PC-9 (cell line): ENCODE measurements around the gene ARHGDIB.

ENCODE experiments used
- CTCF ChIP-seq: fragments of 200-600 bp; sonication (generic); conservative IDR thresholded peaks from 2 replicates; pipeline ENCODE4 v1.6.1; 2017; ENCODE audit warnings: mixed run types, antibody characterized with exemption, mild to moderate bottlenecking, moderate library complexity
- EZH2 ChIP-seq: fragments of 200-600 bp; sonication (generic); IDR thresholded peaks from 2 replicates; pipeline ENCODE4 v1.8.0; 2017; ENCODE audit warnings: antibody characterized with exemption, low read depth

- TF ChIP-seq CTCF (no peak), EZH2 (no peak)
Observed at GRCh38 chr12:14946162-14946561, 15.2 kb downstream of the ARHGDIB start.
